Right lobe of liver (tissue), 6 donors: ENCODE measurements around the gene PHF2. TPM values are rescaled to one million over a fixed set of nuclear protein-coding genes. Genes with fewer than 3 reads are reported as not detected.

Source experiments
- ATAC-seq, 4 donors: fragments of 200-7000 bp; cut with Tn5 transposase; one replicate each; pipeline ENCODE4 v1.9.1; 2020; ENCODE audit warnings: mild to moderate bottlenecking in 4 of 4, moderate library complexity in 4 of 4
- DNase-seq, 3 donors: peaks; one replicate each; pipeline ENCODE4 v3.0.0-alpha.2; 2020
- H3K27ac ChIP-seq, 3 donors: fragments of 200-600 bp; one replicate each; pipeline ENCODE4 v1.8.0; 2022
- H3K27me3 ChIP-seq, 2 donors: fragments of 200-600 bp; one replicate each; pipeline ENCODE4 v1.8.0; 2022
- H3K36me3 ChIP-seq, 4 donors: fragments of 200-600 bp; sonication (generic) in 1 of 4; one replicate each; pipeline versions ENCODE4 v1.5.1 to v1.8.0; 2017 to 2022; ENCODE audit warnings: control low read depth in 1 of 4
- H3K4me1 ChIP-seq, 4 donors: fragments of 200-600 bp; sonication (generic) in 1 of 4; one replicate each; pipeline versions ENCODE4 v1.5.1 to v1.8.0; 2017 to 2022; ENCODE audit warnings: control low read depth in 1 of 4
- H3K4me3 ChIP-seq, 3 donors: fragments of 200-600 bp; one replicate each; pipeline ENCODE4 v1.8.0; 2022
- H3K9me3 ChIP-seq, 4 donors: fragments of 200-600 bp; sonication (generic) in 1 of 4; one replicate each; pipeline versions ENCODE4 v1.5.1 to v1.8.0; 2017 to 2022; ENCODE audit warnings: control low read depth in 1 of 4
- CTCF ChIP-seq, 4 donors: fragments of 200-600 bp in 3 of 4; fragments of 450-650 bp in 1 of 4; IDR thresholded peaks; one replicate each; pipeline versions ENCODE4 v1.5.1 to v1.8.0; 2016 to 2022; ENCODE audit warnings: antibody characterized with exemption in 4 of 4, mild to moderate bottlenecking in 2 of 4
- POLR2A ChIP-seq: fragments of 450-650 bp; IDR thresholded peaks from one replicate; pipeline ENCODE4 v1.6.1; 2017; ENCODE audit warnings: antibody characterized with exemption, mild to moderate bottlenecking
- WGBS: methylation state at CpG from one replicate; pipeline ENCODE4 v1.1.6; 2018; ENCODE audit warnings: low coverage, low lambda C conversion rate; ENCODE audit not compliant: insufficient coverage; ENCODE audit errors: missing lambda C conversion rate; 5-methylcytosine and 5-hydroxymethylcytosine counted together
- intact Hi-C, 2 donors: fragments of 100-400 bp; cut with DNase I; formaldehyde crosslinking; loops; one replicate each; pipeline versions ENCODE4 v1.11.2 to v1.14.1; 2022
- total RNA-seq, 6 experiments: library from RNA; depleted of rRNA in 2 of 6; stranded (reverse); fragments of >200 nt in 2 of 6; fragmentation: NEBNext Ultra II Directional in 3 of 6; extraction: Animal tissue kit (Norgen Biotek cat#: 25700) in 3 of 6; gene quantifications; one replicate each; pipeline versions ENCODE4 v1.1.0 to v1.2.4, GENCODE V29; 2016 to 2023
- donor health status: DM: no; HTN: yes; CAD: no.
- donor health status: DM: no; HTN: no; CAD: no.
- donor health status: DM: no; HTN: no; CAD: no.
- donor health status: DM: no; HTN: yes; CAD: no.
- donor health status: DM: no; HTN: yes; CAD: no.

The PHF2 gene
- total RNA-seq, 6 experiments from 2014 or later, result 6.3 to 8.5 (median 6.8) TPM

DNA sequence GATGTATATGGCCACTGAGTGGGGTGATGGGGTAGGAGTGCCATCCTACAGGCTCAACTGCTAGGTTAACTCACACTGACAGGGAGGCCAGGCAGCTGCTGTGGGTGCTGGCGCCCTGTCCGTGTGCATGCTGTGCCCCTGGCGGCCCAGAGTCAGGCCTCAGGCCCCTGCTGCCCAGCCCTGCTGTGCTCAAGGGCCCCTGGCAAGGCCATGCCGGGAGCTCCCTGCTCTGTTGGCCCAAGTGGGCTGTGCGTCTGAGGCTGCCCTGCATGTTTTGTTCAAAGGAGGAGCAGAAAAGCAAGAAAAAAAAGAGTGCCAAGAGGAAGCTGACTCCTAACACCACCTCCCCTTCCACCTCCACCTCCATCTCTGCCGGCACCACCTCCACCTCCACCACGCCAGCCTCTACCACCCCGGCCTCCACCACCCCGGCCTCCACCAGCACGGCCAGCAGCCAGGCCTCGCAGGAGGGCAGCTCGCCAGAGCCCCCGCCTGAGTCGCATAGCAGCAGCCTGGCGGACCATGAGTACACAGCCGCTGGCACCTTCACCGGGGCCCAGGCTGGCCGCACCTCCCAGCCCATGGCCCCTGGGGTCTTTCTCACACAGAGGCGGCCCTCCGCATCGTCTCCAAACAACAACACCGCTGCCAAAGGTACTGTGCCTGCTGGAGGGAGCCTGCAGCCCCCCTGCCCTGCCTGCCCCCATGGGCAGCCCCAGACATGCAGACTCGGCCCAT is 100.1 kb downstream of the PHF2 start:
- H3K4me3 ChIP-seq, result no peak overlapping the region
- intact Hi-C loops, result no loop called here
- DNase-seq (peak; percentile 16 to 52 (median 40)), ATAC-seq (no peak)
- no peak overlapping the region for H3K27ac ChIP-seq
- no peaks in the 10 kb centered on the region for H3K9me3 ChIP-seq
- no peaks in the 10 kb centered on the region for H3K27me3 ChIP-seq
- peaks cover 0 to 18% (median 0%) of the 10 kb centered on the region in 4 donors for H3K36me3 ChIP-seq
- peaks cover 0 to 5% (median 0%) of the 10 kb centered on the region in 4 donors for H3K4me1 ChIP-seq
- 100% methylated on average over 1 of the region's 23 CpGs for WGBS
- TF ChIP-seq POLR2A (no peak), CTCF (IDR thresholded peaks at IDR 0.05) (no peak)

DNA sequence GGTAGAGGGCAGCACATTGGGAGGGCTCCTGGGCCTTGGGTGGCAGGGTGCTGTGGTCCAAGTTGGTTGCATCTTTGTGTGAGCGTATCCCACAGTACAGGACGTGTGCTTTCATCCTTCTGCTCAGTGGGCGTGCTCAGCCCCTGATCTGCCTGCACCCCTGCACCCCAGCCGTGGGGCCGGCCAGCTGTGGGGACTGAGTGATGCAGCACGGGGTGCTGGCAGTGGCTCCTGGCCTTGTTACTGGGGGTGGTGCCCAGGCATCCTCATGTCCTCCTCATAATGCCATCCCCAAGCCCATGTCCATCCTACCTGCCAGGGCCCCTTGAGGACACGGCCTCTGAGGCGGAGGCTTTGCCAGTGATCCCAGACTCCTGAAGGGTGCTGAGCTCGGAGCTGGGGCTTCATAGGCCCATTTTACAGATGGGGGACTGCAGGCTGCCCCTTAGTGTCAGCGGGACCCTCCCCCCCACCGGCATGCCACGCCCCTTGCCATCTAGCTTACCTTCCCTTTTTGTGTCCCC is 100.7 kb downstream of the PHF2 start:
- peaks cover 0 to 18% (median 0%) of the 10 kb centered on the region in 4 donors for H3K36me3 ChIP-seq
- DNase-seq, result peak; percentile 11 to 55 (median 37)
- ATAC-seq, result no peak
- intact Hi-C loops, result no loop called here
- TF ChIP-seq POLR2A (no peak), CTCF (IDR thresholded peaks at IDR 0.05) (no peak)
- H3K4me3 ChIP-seq, result no peak overlapping the region
- peaks cover 0 to 10% (median 0%) of the 10 kb centered on the region in 4 donors for H3K4me1 ChIP-seq
- H3K9me3 ChIP-seq, result no peaks in the 10 kb centered on the region
- no CpG with 5 or more reads among the region's 12 CpGs for WGBS
- H3K27ac ChIP-seq, result no peak overlapping the region
- no peaks in the 10 kb centered on the region for H3K27me3 ChIP-seq

DNA sequence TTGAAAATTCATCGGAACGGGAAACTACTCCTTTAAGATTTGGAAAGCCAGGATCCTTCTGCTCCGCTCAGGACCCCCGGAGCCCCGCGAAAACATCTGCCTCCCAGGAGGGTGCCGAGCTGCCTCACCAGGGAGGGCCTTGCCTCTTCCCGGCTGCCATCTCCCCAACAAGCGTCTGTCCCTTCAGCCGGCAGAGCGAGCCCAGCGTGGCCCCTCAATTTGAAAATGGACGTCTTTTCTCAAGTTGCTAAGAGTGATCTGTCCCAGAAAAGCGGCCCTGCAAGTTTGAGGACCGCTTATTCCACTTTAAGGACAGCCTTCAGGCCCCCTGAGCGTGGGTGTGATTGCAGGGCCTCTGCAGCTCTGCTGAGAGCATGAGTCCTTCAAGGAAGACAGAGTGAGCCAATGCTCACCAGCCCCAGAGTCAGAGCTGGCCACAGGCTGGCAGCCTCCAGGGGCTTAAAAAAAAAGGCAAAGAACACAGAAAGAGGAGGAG is 101.3 kb downstream of the PHF2 start:
- intact Hi-C loops, result no loop called here
- no peaks in the 10 kb centered on the region for H3K27me3 ChIP-seq
- WGBS, result 90% methylated on average over 3 of the region's 16 CpGs
- DNase-seq (peak; percentile 10 to 36 (median 28)), ATAC-seq (no peak)
- peaks cover 0 to 18% (median 0%) of the 10 kb centered on the region in 4 donors for H3K36me3 ChIP-seq
- H3K4me3 ChIP-seq, result no peak overlapping the region
- peaks cover 0 to 10% (median 0%) of the 10 kb centered on the region in 4 donors for H3K4me1 ChIP-seq
- no peak overlapping the region for H3K27ac ChIP-seq
- no peaks in the 10 kb centered on the region for H3K9me3 ChIP-seq
- no peak for TF ChIP-seq CTCF (IDR thresholded peaks at IDR 0.05)
- no peak for TF ChIP-seq POLR2A

DNA sequence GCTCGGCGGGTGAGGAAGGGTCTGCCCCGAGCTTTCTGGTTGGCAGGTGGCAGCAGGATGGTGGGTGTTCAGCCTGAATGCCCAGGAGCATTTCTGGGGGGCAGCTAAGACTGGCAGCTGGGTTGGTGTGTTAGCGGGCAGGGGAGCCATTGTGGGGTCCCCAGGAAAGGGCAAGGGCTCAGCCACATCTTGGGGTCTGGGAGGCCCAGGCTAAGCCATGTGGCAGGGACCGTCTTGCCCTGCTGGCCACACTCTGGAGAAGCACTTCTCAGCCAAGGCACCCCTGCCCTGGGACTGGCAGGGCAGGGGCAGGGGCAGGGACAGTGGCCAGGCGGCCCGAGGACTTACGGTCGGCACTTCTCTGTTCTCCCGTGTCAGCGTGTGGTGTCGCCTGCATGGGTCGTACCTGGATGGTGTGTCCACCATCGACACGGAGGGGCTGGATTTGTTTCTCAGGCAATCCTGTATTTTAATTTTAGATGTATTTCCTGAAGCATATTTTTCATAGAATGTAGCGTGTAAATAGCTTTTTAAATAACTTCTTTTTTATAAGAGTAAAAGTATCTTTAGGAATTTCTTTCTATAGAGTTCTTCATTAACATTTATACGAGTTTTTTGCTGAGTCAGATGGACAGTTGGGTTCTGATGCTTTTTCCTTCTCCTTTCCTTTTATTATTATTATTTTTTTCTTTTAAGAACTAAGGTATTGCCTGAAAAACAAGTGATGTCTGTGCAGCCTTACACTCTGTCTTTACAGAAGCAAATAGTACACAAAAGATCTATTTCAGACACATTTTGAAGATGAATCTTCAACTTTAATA is 102.0 kb downstream of the PHF2 start:
- Histone ChIP-seq H3K9me3 (no peaks in the 10 kb centered on the region), H3K36me3 (peaks cover 0 to 18% (median 0%) of the 10 kb centered on the region in 4 donors), H3K4me1 (peaks cover 0 to 10% (median 0%) of the 10 kb centered on the region in 4 donors), H3K4me3 (no peak overlapping the region), H3K27me3 (no peaks in the 10 kb centered on the region), H3K27ac (no peak overlapping the region)
- WGBS, result 71% methylated on average over 4 of the region's 17 CpGs
- intact Hi-C loops, result no loop called here
- no peak for TF ChIP-seq CTCF (IDR thresholded peaks at IDR 0.05)
- TF ChIP-seq POLR2A, result no peak
- DNase-seq (peak; percentile 12 to 40 (median 39)), ATAC-seq (no peak)
